ENCODE data around the gene ARMC12.

The ARMC12 gene

GRCh38 chr6:35736253-35736894, 458 bp upstream of the ARMC12 start:
- DNase-seq, result peak; percentile 90 to 94

GRCh38 chr6:35737413-35738211, 780 bp downstream of the ARMC12 start:
- peak; percentile 59 to 62 for DNase-seq

- no peak for DNase-seq
Measured at GRCh38 chr6:35739645-35740524, 3.1 kb downstream of the ARMC12 start.

GRCh38 chr6:35742842-35743241, 6.0 kb downstream of the ARMC12 start:
- DNase-seq, result no peak

- DNase-seq, result no peak
Measured at GRCh38 chr6:35745509-35745908, 8.7 kb downstream of the ARMC12 start.

- DNase-seq, result no peak
Measured at GRCh38 chr6:35746516-35746915, 9.7 kb downstream of the ARMC12 start.

- no peak for DNase-seq
Measured at GRCh38 chr6:35747877-35748276, 11.0 kb downstream of the ARMC12 start.

GRCh38 chr6:35750557-35750956, 13.7 kb downstream of the ARMC12 start:
- no peak for DNase-seq

- peak; percentile 50 to 64 for DNase-seq
Measured at GRCh38 chr6:35751594-35751993, 14.8 kb downstream of the ARMC12 start.

GRCh38 chr6:35752330-35752729, 15.5 kb downstream of the ARMC12 start:
- DNase-seq, result no peak

GRCh38 chr6:35754452-35755277, 17.8 kb downstream of the ARMC12 start:
- DNase-seq, result no peak

- DNase-seq, result no peak
Measured at GRCh38 chr6:35755278-35755924, 18.6 kb downstream of the ARMC12 start.

- DNase-seq, result no peak
Measured at GRCh38 chr6:35757456-35758123, 20.8 kb downstream of the ARMC12 start.

GRCh38 chr6:35759426-35759825, 22.6 kb downstream of the ARMC12 start:
- no peak for DNase-seq

- DNase-seq, result no peak
Measured at GRCh38 chr6:35765739-35766138, 28.9 kb downstream of the ARMC12 start.

GRCh38 chr6:35769211-35769610, 32.4 kb downstream of the ARMC12 start:
- DNase-seq, result no peak

GRCh38 chr6:35771343-35771627, 34.5 kb downstream of the ARMC12 start:
- no peak for DNase-seq

- no peak for DNase-seq
Measured at GRCh38 chr6:35774116-35774794, 37.4 kb downstream of the ARMC12 start.

- DNase-seq, result no peak
Measured at GRCh38 chr6:35775031-35775430, 38.2 kb downstream of the ARMC12 start.

GRCh38 chr6:35776364-35777215, 39.8 kb downstream of the ARMC12 start, which contains the start of gene CLPSL2:
Gene CLPSL2, plus strand, starts transcription at chr6:35776598. Its CDS starts 21 bp downstream, at chr6:35776619.
- peak in 1 of 2 experiments; percentile 28 for DNase-seq
